CD14-positive monocyte (primary cell): ENCODE results near the gene GRAMD2B. TPM values are rescaled to one million over a fixed set of nuclear protein-coding genes. Genes with fewer than 3 reads are reported as not detected.

ENCODE experiments used
- DNase-seq, 3 donors: peaks; one replicate each; pipeline ENCODE4 v3.0.0-alpha.2; 2011 to 2022
- H2AFZ ChIP-seq: 2 replicates; pipeline ENCODE4 v1.6.0; 2012; ENCODE audit warnings: mild to moderate bottlenecking, low read depth, low read length, inconsistent platforms; ENCODE audit not compliant: insufficient read depth, poor library complexity, severe bottlenecking
- H3K27ac ChIP-seq, 2 donors: 1 replicate in 1 of 2; 2 replicates in 1 of 2; pipeline ENCODE4 v1.5.1; 2012 to 2013; ENCODE audit warnings: low read length in 2 of 2, control low read depth in 1 of 2, inconsistent platforms in 1 of 2, low read depth in 1 of 2, mild to moderate bottlenecking in 1 of 2
- H3K27me3 ChIP-seq, 2 donors: one replicate each; pipeline versions ENCODE4 v1.6.0 to v1.6.1; 2011 to 2013; ENCODE audit warnings: low read length in 2 of 2; ENCODE audit not compliant: control insufficient read depth in 2 of 2, insufficient read depth in 2 of 2
- H3K36me3 ChIP-seq, 2 donors: replicated peaks in 1 of 2; 1 replicate in 1 of 2; 2 replicates in 1 of 2; pipeline versions ENCODE4 v1.5.1 to v1.6.1; 2012 to 2013; ENCODE audit warnings: low read length in 2 of 2, control low read depth in 1 of 2, inconsistent platforms in 1 of 2, mild to moderate bottlenecking in 1 of 2; ENCODE audit not compliant: insufficient read depth in 2 of 2, control insufficient read depth in 1 of 2
- H3K4me1 ChIP-seq, 2 donors: 1 replicate in 1 of 2; 2 replicates in 1 of 2; pipeline versions ENCODE4 v1.5.1 to v1.6.1; 2012 to 2013; ENCODE audit warnings: low read length in 2 of 2, control low read depth in 1 of 2, inconsistent platforms in 1 of 2, mild to moderate bottlenecking in 1 of 2, moderate library complexity in 1 of 2; ENCODE audit not compliant: insufficient read depth in 2 of 2, control insufficient read depth in 1 of 2
- H3K4me2 ChIP-seq: replicated peaks from 2 replicates; pipeline ENCODE3; 2012; ENCODE audit warnings: low read length, moderate library complexity, mild to moderate bottlenecking; ENCODE audit not compliant: poor library complexity, severe bottlenecking; ENCODE audit errors: extremely low read depth
- H3K4me3 ChIP-seq, 3 experiments: fragments of 200-600 bp in 1 of 3; sonication (generic) in 1 of 3; replicated peaks in 1 of 3; 1 replicate in 2 of 3; 2 replicates in 1 of 3; pipeline ENCODE4 v1.5.1; 2011 to 2013; ENCODE audit warnings: low read length in 3 of 3, mild to moderate bottlenecking in 3 of 3, control low read depth in 2 of 3, low read depth in 2 of 3, inconsistent platforms in 1 of 3, moderate library complexity in 1 of 3
- H3K79me2 ChIP-seq: 2 replicates; pipeline ENCODE4 v1.6.0; 2012; ENCODE audit warnings: mild to moderate bottlenecking, control low read depth, inconsistent platforms, low read length, moderate library complexity; ENCODE audit not compliant: insufficient read depth
- H3K9ac ChIP-seq: 2 replicates; pipeline ENCODE4 v1.6.0; 2017; ENCODE audit warnings: low read length, mild to moderate bottlenecking; ENCODE audit not compliant: insufficient read depth, poor library complexity, severe bottlenecking
- H3K9me3 ChIP-seq, 2 donors: replicated peaks in 1 of 2; 1 replicate in 1 of 2; 2 replicates in 1 of 2; pipeline versions ENCODE4 v1.5.1 to v1.6.1; 2012 to 2013; ENCODE audit warnings: low read length in 2 of 2, control low read depth in 1 of 2; ENCODE audit not compliant: control insufficient read depth in 1 of 2, insufficient read depth in 1 of 2
- H4K20me1 ChIP-seq: 2 replicates; pipeline ENCODE4 v1.6.0; 2012; ENCODE audit warnings: mild to moderate bottlenecking, low read length, control low read depth, moderate library complexity; ENCODE audit not compliant: insufficient read depth
- H3K27ac Mint-ChIP-seq, 7 donors: one replicate each; pipeline ENCODE4 v1.8.0; 2020; ENCODE audit warnings: mild to moderate bottlenecking in 7 of 7, mixed read lengths in 7 of 7, moderate library complexity in 6 of 7, inconsistent platforms in 2 of 7
- H3K27me3 Mint-ChIP-seq, 3 donors: one replicate each; pipeline ENCODE4 v1.8.0; 2021 to 2022; ENCODE audit warnings: low read depth in 3 of 3, mild to moderate bottlenecking in 3 of 3, mixed read lengths in 3 of 3, moderate library complexity in 3 of 3, inconsistent platforms in 1 of 3
- H3K36me3 Mint-ChIP-seq, 2 donors: one replicate each; pipeline ENCODE4 v1.8.0; 2020; ENCODE audit warnings: mixed read lengths in 2 of 2, inconsistent platforms in 1 of 2, mild to moderate bottlenecking in 1 of 2
- H3K4me1 Mint-ChIP-seq: one replicate; pipeline ENCODE4 v1.8.0; 2020; ENCODE audit warnings: mild to moderate bottlenecking, mixed read lengths
- H3K4me3 Mint-ChIP-seq, 2 donors: one replicate each; pipeline ENCODE4 v1.8.0; 2020; ENCODE audit warnings: mild to moderate bottlenecking in 2 of 2, mixed read lengths in 2 of 2, moderate library complexity in 1 of 2
- H3K9me3 Mint-ChIP-seq, 7 donors: one replicate each; pipeline ENCODE4 v1.8.0; 2020 to 2022; ENCODE audit warnings: mixed read lengths in 7 of 7, mild to moderate bottlenecking in 6 of 7, moderate library complexity in 6 of 7, inconsistent platforms in 2 of 7
- CTCF ChIP-seq: fragments of 200-600 bp; IDR thresholded peaks from one replicate; pipeline ENCODE4 v1.8.0; 2022; ENCODE audit warnings: antibody characterized with exemption, mild to moderate bottlenecking
- WGBS: methylation state at CpG from one replicate; pipeline ENCODE4 v1.1.5; 2013; ENCODE audit warnings: missing lambda C conversion rate; ENCODE audit not compliant: insufficient coverage; 5-methylcytosine and 5-hydroxymethylcytosine counted together
- intact Hi-C, 2 donors: fragments of 100-400 bp; cut with micrococcal nuclease; formaldehyde crosslinking; loops; one replicate each; pipeline versions ENCODE4 v1.15.0 to v1.15.1; 2023
- polyA plus RNA-seq, 3 donors: library from polyadenylated mRNA; depleted of rRNA in 1 of 3; unstranded in 2 of 3; stranded (reverse) in 1 of 3; fragments of 300-500 nt in 2 of 3; fragments of >200 nt in 1 of 3; fragmentation: Illumina TruSeq in 2 of 3; gene quantifications; 1 replicate in 2 of 3; 2 replicates in 1 of 3; pipeline ENCODE4 v1.2.3, GENCODE V29; 2012 to 2021

Gene GRAMD2B
- polyA plus RNA-seq, 3 donors = 0.79 to 1.2 (median 1.1) TPM

- H3K9me3 Mint-ChIP-seq = no peaks in the 10 kb centered on the region
- no peaks in the 10 kb centered on the region for H3K4me1 Mint-ChIP-seq
- TF ChIP-seq CTCF = no peak
- Histone ChIP-seq H4K20me1 (no peaks in the 10 kb centered on the region), H3K27me3 (no peaks in the 10 kb centered on the region), H3K4me2 (no peak overlapping the region), H2AFZ (no peak overlapping the region), H3K4me1 (no peaks in the 10 kb centered on the region), H3K79me2 (no peaks in the 10 kb centered on the region), H3K27ac (no peak overlapping the region), H3K9me3 (no peaks in the 10 kb centered on the region), H3K4me3 (no peak overlapping the region), H3K36me3 (peaks cover 0 to 2% of the 10 kb centered on the region in 2 donors), H3K9ac (no peak overlapping the region)
- H3K27ac Mint-ChIP-seq = no peak overlapping the region
- intact Hi-C loops = no loop called here
- H3K36me3 Mint-ChIP-seq = peaks cover 4 to 16% of the 10 kb centered on the region in 2 donors
- no peak for DNase-seq
- H3K4me3 Mint-ChIP-seq = no peak overlapping the region
- no peaks in the 10 kb centered on the region for H3K27me3 Mint-ChIP-seq
- WGBS = no CpG with 5 or more reads among the region's 2 CpGs
Measured at GRCh38 chr5:126481243-126481642, 58.0 kb downstream of the GRAMD2B start.

GRCh38 chr5:126482591-126482990 lies 59.4 kb downstream of the GRAMD2B start:
- no peaks in the 10 kb centered on the region for H3K27me3 Mint-ChIP-seq
- H3K79me2 ChIP-seq = no peaks in the 10 kb centered on the region
- no peaks in the 10 kb centered on the region for H3K9me3 ChIP-seq
- H3K9ac ChIP-seq = no peak overlapping the region
- WGBS = no CpG with 5 or more reads among the region's 1 CpG
- H3K4me3 ChIP-seq = no peak overlapping the region
- H3K4me1 Mint-ChIP-seq = no peaks in the 10 kb centered on the region
- intact Hi-C loops = no loop called here
- no peaks in the 10 kb centered on the region for H4K20me1 ChIP-seq
- TF ChIP-seq CTCF = no peak
- no peak overlapping the region for H3K27ac ChIP-seq
- no peak overlapping the region for H3K4me2 ChIP-seq
- H3K9me3 Mint-ChIP-seq = no peaks in the 10 kb centered on the region
- H2AFZ ChIP-seq = no peak overlapping the region
- no peak for DNase-seq
- no peaks in the 10 kb centered on the region for H3K4me1 ChIP-seq
- peaks cover 4 to 15% of the 10 kb centered on the region in 2 donors for H3K36me3 Mint-ChIP-seq
- peaks cover 0 to 2% of the 10 kb centered on the region in 2 donors for H3K36me3 ChIP-seq
- no peaks in the 10 kb centered on the region for H3K27me3 ChIP-seq
- no peak overlapping the region for H3K27ac Mint-ChIP-seq
- H3K4me3 Mint-ChIP-seq = no peak overlapping the region
